Activated naive CD4-positive, alpha-beta T cell treated with anti-CD3 and anti-CD28 coated beads for 36 hours (primary cell): Measurements from ENCODE around the gene PWP1. TPM values are rescaled to one million over a fixed set of nuclear protein-coding genes. Genes with fewer than 3 reads are reported as not detected.
"Not testable (repeated sequence)": the region's sequence is repeated elsewhere in the genome, so short reads cannot be mapped to it uniquely, and the experiment has no call there.

Source experiments
- CTCF ChIA-PET: fragments of 350-600 bp; sonication (Branson Sonifier 250); formaldehyde crosslinking; loops from one replicate; lab custom pipeline; 2021; ENCODE audit warnings: antibody characterized with exemption; lab: Charles Lee
- DNase-seq: peaks from one replicate; pipeline ENCODE4 v3.0.0-alpha.2; 2020
- H3K27ac Mint-ChIP-seq: one replicate; pipeline ENCODE4 v1.8.0; 2021; ENCODE audit warnings: mild to moderate bottlenecking, mixed read lengths
- H3K27me3 Mint-ChIP-seq: one replicate; pipeline ENCODE4 v1.8.0; 2021; ENCODE audit warnings: low read depth, mixed read lengths
- H3K36me3 Mint-ChIP-seq: one replicate; pipeline ENCODE4 v1.8.0; 2021; ENCODE audit warnings: low read depth, mixed read lengths
- H3K4me1 Mint-ChIP-seq: one replicate; pipeline ENCODE4 v1.8.0; 2021; ENCODE audit warnings: low read depth, mixed read lengths
- H3K4me3 Mint-ChIP-seq: one replicate; pipeline ENCODE4 v1.8.0; 2021; ENCODE audit warnings: mild to moderate bottlenecking, moderate library complexity, mixed read lengths
- H3K9me3 Mint-ChIP-seq: one replicate; pipeline ENCODE4 v1.8.0; 2021; ENCODE audit warnings: mixed read lengths
- intact Hi-C: fragments of 100-400 bp; cut with micrococcal nuclease; formaldehyde crosslinking; loops from one replicate; pipeline ENCODE4 v1.15.1; 2023
- total RNA-seq, 2 experiments: library from RNA; stranded (reverse); gene quantifications; one replicate each; pipeline ENCODE4 v1.2.3, GENCODE V29; 2021

Gene PWP1
- total RNA-seq, 2 experiments from 2014 or later = 35.0 to 37.1 TPM

DNA sequence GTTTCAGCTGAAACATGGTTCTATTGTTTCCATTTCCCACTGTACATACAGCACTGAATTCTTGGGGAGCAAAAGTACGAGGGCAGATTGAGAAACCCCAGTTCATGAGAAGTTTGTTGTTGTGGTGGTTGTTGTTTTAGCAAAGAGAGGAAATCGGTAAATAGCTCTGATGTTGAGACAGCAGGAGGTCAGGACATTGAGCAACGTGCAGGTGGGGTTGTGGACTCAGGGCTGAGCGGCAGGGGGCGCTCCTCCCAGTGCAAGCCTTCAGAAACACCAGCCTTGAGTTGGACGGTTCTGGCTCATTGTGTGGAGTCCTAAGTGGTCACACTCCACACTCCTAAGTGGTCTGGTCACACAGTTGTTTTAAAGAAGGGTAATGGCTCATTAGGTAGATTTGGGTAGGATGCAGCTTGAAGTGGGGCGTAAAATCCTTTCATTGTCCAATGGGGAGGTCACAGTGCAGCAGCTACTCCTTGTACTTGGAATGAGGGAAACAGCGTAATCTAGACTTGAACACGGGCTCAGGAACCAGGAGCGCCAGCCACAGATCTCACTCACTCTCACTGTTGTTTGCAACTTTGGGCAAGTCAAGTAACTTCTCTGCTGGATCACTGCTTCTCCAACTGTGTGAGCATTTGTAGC lies 14.5 kb upstream of the PWP1 start:
- Mint-ChIP-seq H3K27ac (no peak overlapping the region), H3K4me3 (no peak overlapping the region), H3K36me3 (no peaks in the 10 kb centered on the region), H3K27me3 (peaks cover 6% of the 10 kb centered on the region), H3K9me3 (no peaks in the 10 kb centered on the region), H3K4me1 (peaks cover 4% of the 10 kb centered on the region)
- peak; percentile 60 for DNase-seq
- intact Hi-C loops = loop anchor here (5.0 to 10.0 kb wide), 2 partner anchors 524 to 539 kb away; no protein-coding TSS in a partner anchor
- CTCF ChIA-PET = interaction anchor here (0.6 to 3.5 kb wide), 19 partner anchors 9 to 1810 kb away, joined by 3 to 39 read pairs (median 4); no protein-coding TSS in a partner anchor

DNA sequence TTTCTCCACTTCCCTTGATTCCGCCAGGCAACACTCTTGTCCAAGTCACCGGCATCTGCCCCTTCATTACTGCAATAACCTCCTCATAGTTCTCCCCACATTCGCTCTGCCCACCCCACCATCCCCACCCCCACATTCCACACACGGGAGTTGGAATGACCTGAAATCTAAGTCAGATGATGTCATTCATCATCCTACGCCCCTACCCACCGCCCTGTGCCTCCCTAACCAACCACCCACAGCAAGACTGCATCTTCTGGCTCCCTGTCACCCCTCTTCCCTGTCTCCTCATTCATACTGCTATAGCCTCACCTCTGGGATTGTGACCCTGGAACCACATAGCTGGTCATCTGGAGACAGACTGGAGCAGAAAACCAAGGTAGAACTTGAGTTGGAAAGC lies 7.9 kb upstream of the PWP1 start:
- Mint-ChIP-seq H3K4me3 (no peak overlapping the region), H3K27ac (no peak overlapping the region), H3K27me3 (peaks cover 8% of the 10 kb centered on the region), H3K9me3 (no peaks in the 10 kb centered on the region), H3K36me3 (no peaks in the 10 kb centered on the region), H3K4me1 (no peaks in the 10 kb centered on the region)
- DNase-seq = no peak
- CTCF ChIA-PET = interaction anchor here (1.2 to 7.0 kb wide), 3 partner anchors 9 to 546 kb away, joined by 4 to 58 read pairs (median 4); no protein-coding TSS in a partner anchor
- intact Hi-C loops = loop anchor here (10.0 kb wide), 1 partner anchor 517 kb away; no protein-coding TSS in a partner anchor

DNA sequence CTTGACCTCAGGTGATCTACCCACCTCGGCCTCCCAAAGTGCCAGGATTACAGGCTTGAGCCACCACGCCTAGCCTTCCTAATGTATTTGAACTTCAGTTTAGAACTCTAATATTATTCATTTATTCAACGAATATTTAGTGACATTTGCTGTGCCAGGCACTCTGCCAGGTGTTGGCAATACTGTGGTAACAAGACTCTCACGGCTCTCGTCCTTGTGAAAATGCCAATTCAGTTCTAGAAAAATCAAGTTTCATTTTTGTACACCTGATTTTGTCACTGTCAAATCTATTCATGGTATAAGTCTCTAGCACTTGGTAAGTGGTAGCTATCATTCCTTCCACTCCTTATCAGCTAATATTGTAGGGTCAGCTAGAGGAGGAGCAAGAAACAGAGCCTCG lies 6.3 kb upstream of the PWP1 start:
- no peak for DNase-seq
- CTCF ChIA-PET = interaction anchor here (1.0 to 7.0 kb wide), 3 partner anchors 7 to 205 kb away, joined by 4 to 58 read pairs (median 39); no protein-coding TSS in a partner anchor
- H3K27ac Mint-ChIP-seq = no peak overlapping the region
- peaks cover 8% of the 10 kb centered on the region for H3K27me3 Mint-ChIP-seq
- intact Hi-C loops = loop anchor here (10.0 kb wide), 1 partner anchor 515 kb away; no protein-coding TSS in a partner anchor
- no peak overlapping the region for H3K4me3 Mint-ChIP-seq
- no peaks in the 10 kb centered on the region for H3K36me3 Mint-ChIP-seq
- H3K9me3 Mint-ChIP-seq = no peaks in the 10 kb centered on the region
- peaks cover 1% of the 10 kb centered on the region for H3K4me1 Mint-ChIP-seq

DNA sequence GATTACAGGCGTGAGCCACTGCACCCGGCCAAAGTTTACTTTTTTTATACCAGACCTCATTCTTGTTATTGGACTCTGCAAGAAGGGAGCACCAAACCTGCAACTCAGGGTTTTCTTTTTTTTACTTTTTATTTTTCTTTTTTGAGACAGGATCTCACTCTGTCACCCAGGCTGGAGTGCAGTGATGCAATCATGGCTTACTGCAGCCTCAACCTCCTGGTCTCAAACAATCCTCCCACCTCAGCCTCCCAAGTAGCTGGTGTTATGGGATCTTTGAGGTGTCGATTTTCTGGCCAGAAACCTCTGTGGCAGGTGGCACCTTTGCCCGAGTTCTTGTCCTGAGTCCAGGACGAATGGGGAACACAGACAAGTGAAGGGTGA lies 4.2 kb upstream of the PWP1 start:
- H3K4me1 Mint-ChIP-seq = peaks cover 12% of the 10 kb centered on the region
- peaks cover 9% of the 10 kb centered on the region for H3K36me3 Mint-ChIP-seq
- CTCF ChIA-PET = interaction anchor here (0.6 to 7.0 kb wide), 3 partner anchors 9 to 1417 kb away, joined by 4 to 58 read pairs (median 39); no protein-coding TSS in a partner anchor
- H3K4me3 Mint-ChIP-seq = no peak overlapping the region
- H3K9me3 Mint-ChIP-seq = no peaks in the 10 kb centered on the region
- H3K27me3 Mint-ChIP-seq = peaks cover 8% of the 10 kb centered on the region
- no peak overlapping the region for H3K27ac Mint-ChIP-seq
- DNase-seq = no peak
- intact Hi-C loops = no loop called here

DNA sequence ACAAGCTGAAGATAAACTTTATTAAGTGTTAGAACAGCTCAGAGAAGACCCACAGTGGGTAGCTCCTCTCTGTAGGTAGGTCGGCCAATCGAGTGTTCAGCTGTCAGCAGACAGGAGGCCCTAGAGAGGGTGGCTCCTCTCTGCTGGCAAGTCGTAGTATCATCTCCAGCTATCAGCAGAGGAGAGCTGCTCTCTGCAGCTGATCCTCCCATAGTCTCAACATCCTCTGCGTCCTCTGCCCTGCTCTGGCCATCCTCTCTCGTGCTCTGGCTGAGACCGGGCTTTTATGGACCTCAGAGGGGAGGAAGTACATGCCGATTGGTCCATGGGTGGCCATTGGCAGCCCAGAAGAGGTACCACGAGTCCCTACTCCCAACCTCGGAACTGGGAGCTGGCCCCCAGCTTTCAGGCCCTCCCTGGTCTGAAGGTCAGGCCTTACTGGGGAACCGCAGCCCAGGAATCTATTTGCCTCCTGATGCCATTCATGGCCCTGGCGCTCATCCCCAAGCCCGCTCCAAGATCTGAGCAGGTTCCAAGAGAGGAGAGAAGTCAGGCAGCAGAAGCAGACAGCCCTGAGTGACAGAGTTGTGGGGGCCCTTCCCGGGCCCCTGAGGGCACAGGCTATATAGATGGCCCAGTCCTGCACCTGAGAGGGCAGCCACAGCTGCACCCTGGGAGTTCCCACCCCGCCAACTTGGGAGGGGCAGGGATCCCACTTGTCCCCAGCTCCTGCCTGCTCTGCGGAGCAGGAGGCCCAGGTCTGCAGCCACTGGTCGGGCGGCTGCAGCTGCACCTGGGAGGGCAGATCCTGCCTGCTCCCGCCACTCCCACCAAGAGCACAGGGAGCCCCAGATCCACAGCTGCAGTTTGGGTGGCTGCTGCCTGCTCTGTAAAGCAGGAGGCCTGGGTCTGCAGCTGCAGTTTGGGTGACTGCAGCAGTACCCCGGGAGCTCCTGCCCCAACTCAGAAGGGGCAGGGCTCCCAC lies 3.5 kb upstream of the PWP1 start:
- CTCF ChIA-PET = interaction anchor here (0.6 to 6.4 kb wide), 2 partner anchors 10 to 191 kb away, joined by 3 to 39 read pairs; no protein-coding TSS in a partner anchor
- Mint-ChIP-seq H3K4me1 (peaks cover 17% of the 10 kb centered on the region), H3K9me3 (no peaks in the 10 kb centered on the region), H3K27me3 (peaks cover 3% of the 10 kb centered on the region), H3K4me3 (no peak overlapping the region), H3K36me3 (peaks cover 12% of the 10 kb centered on the region), H3K27ac (no peak overlapping the region)
- DNase-seq = no peak
- intact Hi-C loops = no loop called here

DNA sequence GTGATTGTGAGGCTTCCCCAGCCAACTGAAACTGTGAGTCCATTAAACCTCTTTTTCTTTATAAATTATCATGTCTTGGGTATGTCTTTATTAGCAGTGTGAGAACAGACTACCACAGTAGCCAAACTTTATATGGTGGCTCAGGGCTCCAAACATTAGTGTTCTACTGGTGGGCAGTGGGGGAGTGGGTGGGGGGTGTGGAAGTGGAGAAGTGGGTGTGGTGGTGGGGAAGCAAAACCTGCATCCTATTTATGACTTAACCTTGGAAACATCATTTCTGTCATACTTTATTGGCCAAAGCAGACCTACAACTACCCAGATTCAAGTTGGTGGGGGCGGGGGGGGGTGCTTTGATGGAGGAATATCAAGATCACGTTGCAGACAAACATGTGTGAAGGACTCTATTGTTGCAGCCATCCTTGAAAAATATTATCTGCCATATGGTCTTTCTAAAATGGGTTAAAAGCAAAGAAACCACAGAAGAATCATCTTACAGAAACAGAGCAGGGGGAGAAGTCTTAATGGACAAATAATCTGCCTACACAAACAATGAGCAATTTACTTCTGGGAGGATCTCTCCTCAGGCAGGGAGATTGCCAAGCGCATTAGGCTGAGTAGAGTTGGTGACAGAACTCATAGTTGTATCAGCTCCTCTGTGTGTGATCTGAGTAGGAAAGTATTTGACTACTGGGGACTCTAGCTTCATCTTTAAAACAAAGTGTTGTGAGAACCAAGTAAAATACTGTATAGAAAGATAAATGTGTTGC lies 1.4 kb upstream of the PWP1 start:
- CTCF ChIA-PET = interaction anchor here (0.5 to 6.4 kb wide), 2 partner anchors 8 to 12 kb away, joined by 3 to 39 read pairs; no protein-coding TSS in a partner anchor
- Mint-ChIP-seq H3K36me3 (peaks cover 18% of the 10 kb centered on the region), H3K27me3 (no peaks in the 10 kb centered on the region), H3K4me3 (peak overlapping the region; percentile 90), H3K9me3 (no peaks in the 10 kb centered on the region), H3K27ac (peak overlapping the region; percentile 95), H3K4me1 (peaks cover 20% of the 10 kb centered on the region)
- intact Hi-C loops = loop anchor here (2.0 kb wide), 2 partner anchors 729 to 879 kb away; partner anchors contain the start of genes ISCU and TMEM263
- DNase-seq = no peak

DNA sequence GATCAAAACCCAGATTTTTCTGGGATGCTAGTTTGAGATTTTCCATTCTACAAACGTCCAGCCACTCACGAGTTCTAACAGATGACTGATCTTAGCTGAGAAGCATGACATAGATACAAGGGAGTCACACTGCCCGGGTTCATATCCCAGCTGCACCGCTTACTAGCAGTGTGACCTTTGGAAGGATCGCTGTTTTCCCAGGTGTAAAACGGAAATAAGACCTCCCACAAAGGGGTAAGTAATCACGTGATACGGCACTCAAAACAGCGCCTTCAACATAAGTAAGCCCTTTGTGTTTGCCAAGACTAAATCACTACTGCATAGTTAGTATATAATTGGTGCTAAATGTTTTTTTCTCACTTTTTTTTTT lies 624 bp upstream of the PWP1 start:
- H3K4me3 Mint-ChIP-seq = peak overlapping the region; percentile 90

DNA sequence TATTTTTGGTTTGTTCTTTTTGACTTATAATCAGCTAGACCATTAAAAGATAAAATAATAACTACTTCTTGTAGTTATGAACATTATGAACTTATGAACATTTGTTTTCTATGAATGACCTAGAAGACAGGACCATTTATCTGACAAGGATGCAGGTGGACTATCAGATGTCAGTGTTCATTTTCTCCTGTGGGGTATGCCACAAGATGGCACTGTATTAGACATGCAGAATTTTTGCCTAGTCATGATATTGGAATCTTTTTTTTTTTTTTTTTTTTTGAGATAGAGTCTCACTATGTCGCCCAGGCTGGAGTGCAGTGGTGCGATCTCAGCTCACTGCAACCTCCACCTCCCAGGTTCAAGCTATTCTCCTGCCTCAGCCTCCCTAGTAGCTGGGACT lies 10.2 kb downstream of the PWP1 start:
- H3K4me1 Mint-ChIP-seq, DNase-seq, intact Hi-C loops, H3K9me3 Mint-ChIP-seq, H3K27ac Mint-ChIP-seq, H3K4me3 Mint-ChIP-seq, H3K27me3 Mint-ChIP-seq: not testable (repeated sequence)
- peaks cover 57% of the 10 kb centered on the region for H3K36me3 Mint-ChIP-seq
- CTCF ChIA-PET = interaction anchor here (0.7 to 1.4 kb wide), 3 partner anchors 21 to 35 kb away, joined by 4 to 5 read pairs (median 4); no protein-coding TSS in a partner anchor

More for the DNA sequence above, 624 bp upstream of the PWP1 start:
- no peaks in the 10 kb centered on the region for H3K27me3 Mint-ChIP-seq
- intact Hi-C loops = loop anchor here (1.0 to 5.0 kb wide), 7 partner anchors 76 to 932 kb away; partner anchors contain the start of genes CRY1, FICD, ISCU and PRDM4
- H3K4me1 Mint-ChIP-seq = peaks cover 20% of the 10 kb centered on the region
- peaks cover 25% of the 10 kb centered on the region for H3K36me3 Mint-ChIP-seq
- no peaks in the 10 kb centered on the region for H3K9me3 Mint-ChIP-seq
- peak; percentile 40 for DNase-seq
- peak overlapping the region; percentile 95 for H3K27ac Mint-ChIP-seq
- CTCF ChIA-PET = interaction anchor here (0.5 to 6.4 kb wide), 4 partner anchors 9 to 1220 kb away, joined by 3 to 39 read pairs (median 6); no protein-coding TSS in a partner anchor

DNA sequence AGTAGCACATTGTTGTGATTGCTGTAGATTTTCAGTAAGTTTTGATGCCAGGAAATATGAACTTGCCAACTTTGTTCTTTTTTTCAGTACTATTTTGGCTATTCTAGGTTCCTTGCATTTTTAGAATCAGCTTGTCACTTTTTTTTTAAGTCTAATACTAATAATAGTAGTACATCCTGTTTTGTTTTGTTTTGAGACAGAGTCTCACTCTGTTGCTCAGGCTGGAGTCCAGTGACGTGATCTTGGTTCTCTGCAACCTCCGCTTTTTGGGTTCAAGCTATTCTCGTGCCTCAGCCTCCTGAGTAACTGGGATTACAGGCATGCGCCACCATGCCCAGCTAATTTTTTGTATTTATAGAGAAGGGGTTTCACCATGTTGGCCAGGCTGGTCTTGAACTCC lies 16.5 kb downstream of the PWP1 start:
- Mint-ChIP-seq H3K9me3 (peaks cover 4% of the 10 kb centered on the region), H3K36me3 (peaks cover 72% of the 10 kb centered on the region), H3K4me3 (no peak overlapping the region), H3K27ac (no peak overlapping the region), H3K4me1 (no peaks in the 10 kb centered on the region), H3K27me3 (no peaks in the 10 kb centered on the region)
- CTCF ChIA-PET = interaction anchor here (1.0 to 1.6 kb wide), 2 partner anchors 12 to 16 kb away, joined by 3 to 6 read pairs; no protein-coding TSS in a partner anchor
- no peak for DNase-seq
- intact Hi-C loops = no loop called here

DNA sequence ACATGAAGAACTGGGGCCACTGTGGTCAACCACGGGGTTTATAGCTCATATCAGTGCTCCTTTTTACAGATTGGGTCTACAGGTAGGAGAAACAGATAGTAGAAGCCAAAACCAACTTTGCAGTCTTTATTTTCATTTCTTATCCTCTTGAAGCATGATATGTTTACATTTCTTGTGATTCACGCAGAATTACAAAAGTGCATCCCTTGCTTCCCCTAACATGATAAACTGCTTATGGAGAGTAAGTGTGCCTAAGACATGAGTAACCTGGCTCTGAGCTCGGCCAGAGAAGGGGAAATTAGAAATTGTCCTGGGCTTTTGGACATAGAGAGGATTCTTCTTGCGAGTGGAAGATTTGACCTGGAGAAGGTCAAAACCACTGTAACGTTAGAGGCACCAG lies 18.4 kb downstream of the PWP1 start:
- Mint-ChIP-seq H3K4me3 (no peak overlapping the region), H3K4me1 (no peaks in the 10 kb centered on the region), H3K27me3 (no peaks in the 10 kb centered on the region), H3K9me3 (peaks cover 4% of the 10 kb centered on the region), H3K36me3 (peaks cover 71% of the 10 kb centered on the region), H3K27ac (no peak overlapping the region)
- no peak for DNase-seq
- intact Hi-C loops = no loop called here
- CTCF ChIA-PET = no interaction called here

DNA sequence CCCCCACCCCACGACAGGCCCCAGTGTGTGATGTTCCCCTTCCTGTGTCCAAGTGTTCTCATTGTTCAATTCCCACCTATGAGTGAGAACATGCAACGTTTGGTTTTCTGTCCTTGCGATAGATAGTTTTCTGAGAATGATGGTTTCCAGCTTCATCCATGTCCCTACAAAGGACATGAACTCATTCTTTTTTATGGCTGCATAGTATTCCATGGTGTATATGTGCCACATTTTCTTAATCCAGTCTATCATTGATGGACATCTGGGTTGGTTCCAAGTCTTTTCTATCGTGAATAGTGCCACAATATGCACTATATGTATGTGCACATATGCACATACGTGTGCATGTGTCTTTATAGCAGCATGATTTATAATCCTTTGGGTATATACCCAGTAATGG lies 19.9 kb downstream of the PWP1 start:
- H3K4me3 Mint-ChIP-seq, H3K4me1 Mint-ChIP-seq, intact Hi-C loops, H3K27ac Mint-ChIP-seq, H3K27me3 Mint-ChIP-seq, DNase-seq, CTCF ChIA-PET, H3K9me3 Mint-ChIP-seq: not testable (repeated sequence)
- peaks cover 64% of the 10 kb centered on the region for H3K36me3 Mint-ChIP-seq
